Naive thymus-derived CD8-positive, alpha-beta T cell (primary cell): ENCODE results near the gene TULP3. TPM values are rescaled to one million over a fixed set of nuclear protein-coding genes. Genes with fewer than 3 reads are reported as not detected.
A peak's percentile ranks its signal among the peaks of the same experiment; 100 is the strongest.

Experiments used
- ATAC-seq, 2 donors: fragments of 150-1000 bp; cut with Tn5 transposase in 1 of 2; sonication (Bioruptor Pico), chemical (Tn5 transposase) in 1 of 2; 1 replicate in 1 of 2; 2 replicates in 1 of 2; pipeline ENCODE4 v1.10.0; 2021; ENCODE audit warnings: mild to moderate bottlenecking in 2 of 2, moderate library complexity in 2 of 2
- POLR2A ChIA-PET: fragments of 350-600 bp; sonication (Branson Sonifier 250); formaldehyde crosslinking; loops from one replicate; lab custom pipeline; 2021; ENCODE audit warnings: antibody characterized with exemption; lab: Charles Lee
- DNase-seq, 10 donors: peaks; one replicate each; pipeline versions ENCODE4 v3.0.0 to v3.0.0-alpha.2; 2020 to 2022
- H3K27ac Mint-ChIP-seq, 10 donors: one replicate each; pipeline ENCODE4 v1.8.0; 2020 to 2022; ENCODE audit warnings: mild to moderate bottlenecking in 10 of 10, mixed read lengths in 10 of 10, moderate library complexity in 4 of 10, inconsistent platforms in 1 of 10
- H3K27me3 Mint-ChIP-seq, 5 donors: one replicate each; pipeline ENCODE4 v1.8.0; 2021 to 2022; ENCODE audit warnings: mixed read lengths in 5 of 5
- H3K36me3 Mint-ChIP-seq, 3 donors: one replicate each; pipeline ENCODE4 v1.8.0; 2020 to 2022; ENCODE audit warnings: mixed read lengths in 3 of 3, mild to moderate bottlenecking in 2 of 3, inconsistent platforms in 1 of 3
- H3K4me1 Mint-ChIP-seq, 4 donors: one replicate each; pipeline ENCODE4 v1.8.0; 2021 to 2022; ENCODE audit warnings: mixed read lengths in 4 of 4
- H3K4me3 Mint-ChIP-seq, 10 donors: one replicate each; pipeline ENCODE4 v1.8.0; 2020 to 2022; ENCODE audit warnings: mild to moderate bottlenecking in 10 of 10, mixed read lengths in 10 of 10, moderate library complexity in 6 of 10, inconsistent platforms in 1 of 10
- H3K9me3 Mint-ChIP-seq, 9 donors: one replicate each; pipeline ENCODE4 v1.8.0; 2020 to 2022; ENCODE audit warnings: mixed read lengths in 9 of 9, mild to moderate bottlenecking in 3 of 9, inconsistent platforms in 1 of 9, moderate library complexity in 1 of 9
- polyA plus RNA-seq, 3 donors: library from polyadenylated mRNA; unstranded; fragments of 300-500 nt; fragmentation: Illumina TruSeq; gene quantifications; one replicate each; pipeline ENCODE4 v1.2.3, GENCODE V29; 2021
- total RNA-seq, 8 experiments: library from RNA in 2 of 8; stranded (reverse) in 2 of 8; gene quantifications; one replicate each; pipeline ENCODE4 v1.2.3 and lab custom pipeline; 2021 to 2026

Gene TULP3
- total RNA-seq (10 to 100 TPM in 1 of 2 experiments, 1 to 10 TPM in 1; 8.8 to 11.1 TPM), polyA plus RNA-seq (1 to 10 TPM; 5.8 to 9.3 (median 7.6) TPM), total RNA-seq (lab: John Stamatoyannopoulos, UW) (7.9 to 18.7 (median 14.9) reads per million in 6 experiments)

GRCh38 chr12:2890388-2891239, at the start of gene TULP3:
Gene TULP3 (plus strand): TSS chr12:2890891. CDS start chr12:2890948, 57 bp downstream.
- H3K4me1 Mint-ChIP-seq, result peaks cover 15 to 30% (median 21%) of the 10 kb centered on the region in 4 donors
- ATAC-seq (peak; percentile 96 to 97), DNase-seq (peak; percentile 96 to 99 (median 98))
- peak within 1 kb of the TSS; percentile 91 to 98 (median 96) for H3K27ac Mint-ChIP-seq
- H3K9me3 Mint-ChIP-seq, result no peaks in the 10 kb centered on the region
- H3K36me3 Mint-ChIP-seq, result peaks cover 0 to 15% (median 0%) of the 10 kb centered on the region in 3 donors
- peak within 1 kb of the TSS; percentile 91 to 99 (median 96) for H3K4me3 Mint-ChIP-seq
- POLR2A ChIA-PET, result interaction anchor here (1.0 to 2.2 kb wide), 6 partner anchors 10 to 199 kb away, joined by 3 to 15 read pairs (median 5); partner anchors contain the start of genes FKBP4, FOXM1 and RHNO1
- no peaks in the 10 kb centered on the region for H3K27me3 Mint-ChIP-seq

DNA sequence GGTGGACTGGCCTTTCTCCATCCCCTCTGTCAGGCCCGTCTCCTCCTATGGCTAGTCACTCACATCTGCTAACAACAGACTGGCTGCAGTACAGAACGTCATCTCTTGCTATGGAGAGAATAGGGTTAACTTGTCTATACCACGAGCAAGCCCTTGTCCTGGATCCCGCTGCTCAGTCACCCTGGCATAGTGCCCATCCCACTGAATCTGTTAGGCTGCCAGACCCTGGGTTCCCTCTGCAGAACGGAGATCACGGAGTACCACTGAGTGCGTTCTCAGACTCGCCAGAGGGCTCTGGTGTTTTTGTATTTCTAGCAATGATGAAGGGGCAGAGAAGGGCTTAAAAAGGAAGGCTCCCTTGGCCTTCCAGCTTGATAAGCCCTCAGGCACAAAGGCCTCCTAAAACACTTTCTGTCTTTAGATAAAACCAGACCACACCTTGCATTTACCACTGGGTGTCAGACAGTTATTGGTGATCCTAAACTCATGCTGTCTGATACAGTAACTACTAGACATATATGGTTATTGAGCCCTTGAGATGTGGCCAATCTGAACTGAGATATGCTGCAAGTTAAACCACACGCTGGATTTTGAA, 49.5 kb upstream of the TULP3 start:
- no peak for ATAC-seq
- Mint-ChIP-seq H3K9me3 (no peaks in the 10 kb centered on the region), H3K36me3 (peaks cover 10 to 78% (median 26%) of the 10 kb centered on the region in 3 donors), H3K27ac (no peak overlapping the region), H3K27me3 (no peaks in the 10 kb centered on the region), H3K4me3 (no peak overlapping the region), H3K4me1 (peaks cover 3 to 6% (median 5%) of the 10 kb centered on the region in 4 donors)
- no peak for DNase-seq
- POLR2A ChIA-PET, result no interaction called here

GRCh38 chr12:2842948-2843347, 47.7 kb upstream of the TULP3 start:
- H3K27me3 Mint-ChIP-seq, result no peaks in the 10 kb centered on the region
- no peak for DNase-seq
- no peak overlapping the region for H3K4me3 Mint-ChIP-seq
- H3K27ac Mint-ChIP-seq, result no peak overlapping the region
- POLR2A ChIA-PET, result no interaction called here
- H3K9me3 Mint-ChIP-seq, result no peaks in the 10 kb centered on the region
- H3K36me3 Mint-ChIP-seq, result peaks cover 10 to 76% (median 24%) of the 10 kb centered on the region in 3 donors
- peaks cover 0 to 4% (median under 1%) of the 10 kb centered on the region in 4 donors for H3K4me1 Mint-ChIP-seq
- ATAC-seq, result no peak

GRCh38 chr12:2844786-2845185, 45.9 kb upstream of the TULP3 start:
- no peaks in the 10 kb centered on the region for H3K27me3 Mint-ChIP-seq
- H3K4me1 Mint-ChIP-seq, result peaks cover 0 to 13% (median 5%) of the 10 kb centered on the region in 4 donors
- ATAC-seq (no peak), DNase-seq (no peak)
- peaks cover 6 to 76% (median 25%) of the 10 kb centered on the region in 3 donors for H3K36me3 Mint-ChIP-seq
- H3K9me3 Mint-ChIP-seq, result no peaks in the 10 kb centered on the region
- no peak overlapping the region for H3K4me3 Mint-ChIP-seq
- peak overlapping the region in 1 of 10 donors; percentile 22 for H3K27ac Mint-ChIP-seq
- POLR2A ChIA-PET, result no interaction called here

DNA sequence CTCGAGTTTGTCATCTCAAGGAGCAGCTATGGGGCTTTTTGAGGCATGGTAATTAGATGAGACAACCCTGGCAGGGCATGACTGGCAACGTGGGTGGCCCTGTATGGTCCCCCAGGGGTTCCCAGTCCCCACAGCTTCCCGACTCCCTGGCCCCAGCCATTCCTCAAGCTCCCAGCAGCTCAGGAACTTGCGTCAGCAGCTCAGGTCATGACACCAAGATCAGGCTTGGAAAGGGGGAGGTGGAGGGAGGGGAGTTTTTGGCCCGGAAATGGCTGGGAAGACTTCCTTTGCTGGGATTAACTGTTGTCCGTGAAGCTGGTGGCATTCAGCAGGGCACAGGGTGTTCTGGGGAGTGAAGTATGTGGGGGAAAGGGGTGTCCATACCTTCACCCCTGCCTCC, 45.4 kb upstream of the TULP3 start:
- Mint-ChIP-seq H3K4me3 (no peak overlapping the region), H3K27ac (peak overlapping the region in 2 of 10 donors; percentile 15 to 60), H3K9me3 (no peaks in the 10 kb centered on the region), H3K27me3 (no peaks in the 10 kb centered on the region), H3K36me3 (peaks cover 5 to 75% (median 24%) of the 10 kb centered on the region in 3 donors), H3K4me1 (peaks cover 0 to 13% (median 5%) of the 10 kb centered on the region in 4 donors)
- POLR2A ChIA-PET, result no interaction called here
- ATAC-seq (no peak), DNase-seq (no peak)

- Mint-ChIP-seq H3K27ac (no peak overlapping the region), H3K4me3 (no peak overlapping the region), H3K36me3 (peaks cover 0 to 56% (median 12%) of the 10 kb centered on the region in 3 donors), H3K4me1 (peaks cover 0 to 13% (median 9%) of the 10 kb centered on the region in 4 donors), H3K27me3 (no peaks in the 10 kb centered on the region), H3K9me3 (no peaks in the 10 kb centered on the region)
- POLR2A ChIA-PET, result interaction anchor here (0.5 kb wide), 1 partner anchor 24 kb away, joined by 3 read pairs; no protein-coding TSS in a partner anchor
- DNase-seq (no peak), ATAC-seq (no peak)
These were observed 38.8 kb upstream of the TULP3 start for GRCh38 chr12:2851931-2852330.

DNA sequence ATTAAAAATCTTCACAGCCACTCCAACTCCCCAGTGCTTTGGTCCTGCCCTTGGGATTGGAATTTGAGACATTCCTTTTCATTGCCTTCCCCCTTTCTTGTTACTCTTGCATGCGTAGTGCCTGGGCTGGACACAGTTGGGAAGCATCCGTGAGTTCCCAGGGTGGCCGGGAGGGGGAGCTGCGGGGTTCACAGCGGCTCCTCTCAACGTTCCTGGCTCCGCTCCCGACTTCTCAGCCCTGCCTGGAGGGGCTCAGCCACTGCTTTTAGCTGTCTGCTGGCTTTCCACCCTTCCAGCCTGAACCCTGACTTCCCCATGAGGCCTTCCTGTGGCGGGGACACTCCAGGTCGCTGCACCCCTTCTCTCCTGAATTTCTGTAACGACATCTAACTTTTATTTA, 37.1 kb upstream of the TULP3 start:
- no peak overlapping the region for H3K27ac Mint-ChIP-seq
- POLR2A ChIA-PET, result no interaction called here
- no peaks in the 10 kb centered on the region for H3K27me3 Mint-ChIP-seq

GRCh38 chr12:2854669-2855453, 35.8 kb upstream of the TULP3 start:
- POLR2A ChIA-PET, result no interaction called here
- H3K9me3 Mint-ChIP-seq, result no peaks in the 10 kb centered on the region
- H3K27ac Mint-ChIP-seq, result no peak overlapping the region
- no peak overlapping the region for H3K4me3 Mint-ChIP-seq
- no peaks in the 10 kb centered on the region for H3K27me3 Mint-ChIP-seq
- H3K4me1 Mint-ChIP-seq, result peaks cover 0 to 5% (median 2%) of the 10 kb centered on the region in 4 donors
- H3K36me3 Mint-ChIP-seq, result peaks cover 0 to 42% (median 7%) of the 10 kb centered on the region in 3 donors
- ATAC-seq (no peak), DNase-seq (no peak)

More for the DNA sequence above, 37.1 kb upstream of the TULP3 start:
- ATAC-seq (peak in 1 of 2 donors; percentile 46), DNase-seq (peak in 4 of 10 donors; percentile 16 to 30 (median 24))
- Mint-ChIP-seq H3K4me3 (no peak overlapping the region), H3K4me1 (peaks cover 0 to 9% (median 6%) of the 10 kb centered on the region in 4 donors), H3K9me3 (no peaks in the 10 kb centered on the region), H3K36me3 (peaks cover 0 to 45% (median 13%) of the 10 kb centered on the region in 3 donors)

DNA sequence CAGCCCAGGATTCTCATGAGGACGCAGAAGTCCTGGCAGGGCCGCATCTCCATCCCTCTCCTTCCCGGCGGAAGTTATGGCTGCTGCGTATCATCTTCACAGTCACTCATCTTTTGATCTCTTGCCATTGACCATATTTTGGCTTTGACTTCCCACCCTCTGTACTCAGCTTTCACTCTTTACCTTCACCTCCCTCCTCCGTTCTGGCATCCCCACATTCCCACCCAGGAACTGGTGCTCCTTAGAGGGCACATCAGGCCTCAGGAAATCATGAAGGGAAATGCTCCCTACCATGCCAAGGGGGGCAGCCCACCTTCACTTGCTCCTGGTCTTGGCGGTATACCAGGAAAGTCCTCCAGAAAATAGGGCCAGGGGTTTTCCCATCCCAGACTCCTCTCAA, 35.1 kb upstream of the TULP3 start:
- peak overlapping the region in 2 of 10 donors; percentile 4 to 46 for H3K27ac Mint-ChIP-seq
- peaks cover 0 to 43% (median 6%) of the 10 kb centered on the region in 3 donors for H3K36me3 Mint-ChIP-seq

GRCh38 chr12:2856051-2856450, 34.6 kb upstream of the TULP3 start:
- POLR2A ChIA-PET, result no interaction called here
- Mint-ChIP-seq H3K27me3 (no peaks in the 10 kb centered on the region), H3K4me1 (peaks cover 0 to 5% (median 2%) of the 10 kb centered on the region in 4 donors), H3K27ac (peak overlapping the region in 3 of 10 donors; percentile 4 to 53 (median 50)), H3K36me3 (peaks cover 0 to 40% (median 6%) of the 10 kb centered on the region in 3 donors), H3K4me3 (no peak overlapping the region), H3K9me3 (no peaks in the 10 kb centered on the region)
- DNase-seq (no peak), ATAC-seq (no peak)

More for the DNA sequence above, 35.1 kb upstream of the TULP3 start:
- peaks cover 0 to 5% (median 2%) of the 10 kb centered on the region in 4 donors for H3K4me1 Mint-ChIP-seq
- POLR2A ChIA-PET, result no interaction called here
- H3K4me3 Mint-ChIP-seq, result no peak overlapping the region
- no peak for DNase-seq
- H3K27me3 Mint-ChIP-seq, result no peaks in the 10 kb centered on the region
- no peak for ATAC-seq
- no peaks in the 10 kb centered on the region for H3K9me3 Mint-ChIP-seq

- Mint-ChIP-seq H3K4me1 (peaks cover 0 to 5% (median 2%) of the 10 kb centered on the region in 4 donors), H3K4me3 (no peak within 1 kb of the TSS), H3K27me3 (no peaks in the 10 kb centered on the region), H3K27ac (peak within 1 kb of the TSS in 3 of 10 donors; percentile 16 to 53 (median 50)), H3K36me3 (peaks cover 0 to 31% (median 6%) of the 10 kb centered on the region in 3 donors), H3K9me3 (no peaks in the 10 kb centered on the region)
- ATAC-seq (no peak), DNase-seq (no peak)
- POLR2A ChIA-PET, result no interaction called here
These were observed 33.7 kb upstream of the TULP3 start, which contains the start of gene TEX52 for GRCh38 chr12:2857021-2857431. Gene TEX52 (minus strand): TSS chr12:2857039. CDS start chr12:2857026, 13 bp downstream.

DNA sequence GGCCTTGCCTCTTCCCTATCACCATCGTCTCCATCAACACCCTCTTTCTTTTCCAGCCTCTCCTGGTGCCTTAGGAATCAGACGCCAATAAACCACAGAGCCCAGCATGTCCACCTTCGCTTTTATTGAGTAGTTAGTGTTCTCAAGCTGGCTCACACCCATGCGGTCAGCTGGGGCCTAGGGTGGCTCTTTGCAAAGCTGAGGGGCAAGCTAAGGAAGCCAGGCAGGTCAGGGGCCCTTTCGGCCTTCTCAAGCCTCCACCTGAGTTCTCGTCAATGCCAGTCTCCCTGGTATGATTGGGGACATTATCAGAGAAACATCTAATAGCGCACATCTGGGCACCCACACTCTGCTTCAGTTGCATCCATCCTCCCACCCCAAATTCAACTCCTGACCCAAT, 33.1 kb upstream of the TULP3 start:
- Mint-ChIP-seq H3K36me3 (peaks cover 0 to 28% (median 6%) of the 10 kb centered on the region in 3 donors), H3K4me1 (peaks cover 0 to 5% (median 2%) of the 10 kb centered on the region in 4 donors), H3K9me3 (no peaks in the 10 kb centered on the region), H3K27me3 (no peaks in the 10 kb centered on the region), H3K4me3 (no peak overlapping the region), H3K27ac (peak overlapping the region in 1 of 10 donors; percentile 16)
- ATAC-seq, result no peak
- POLR2A ChIA-PET, result interaction anchor here (0.6 kb wide), 1 partner anchor 28 kb away, joined by 4 read pairs; no protein-coding TSS in a partner anchor
- no peak for DNase-seq
